Stimulated activated naive CD4-positive, alpha-beta T cell treated with Interleukin-2 at 50 U/mL for 16 hours (primary cell): ENCODE results near the gene ARL6IP4.

Source experiments
- DNase-seq: peaks from one replicate; lab custom pipeline; 2025; lab: John Stamatoyannopoulos, UW

Gene ARL6IP4

GRCh38 chr12:122978507-122978955 lies 1.9 kb upstream of the ARL6IP4 start:
- no peak for DNase-seq

DNA sequence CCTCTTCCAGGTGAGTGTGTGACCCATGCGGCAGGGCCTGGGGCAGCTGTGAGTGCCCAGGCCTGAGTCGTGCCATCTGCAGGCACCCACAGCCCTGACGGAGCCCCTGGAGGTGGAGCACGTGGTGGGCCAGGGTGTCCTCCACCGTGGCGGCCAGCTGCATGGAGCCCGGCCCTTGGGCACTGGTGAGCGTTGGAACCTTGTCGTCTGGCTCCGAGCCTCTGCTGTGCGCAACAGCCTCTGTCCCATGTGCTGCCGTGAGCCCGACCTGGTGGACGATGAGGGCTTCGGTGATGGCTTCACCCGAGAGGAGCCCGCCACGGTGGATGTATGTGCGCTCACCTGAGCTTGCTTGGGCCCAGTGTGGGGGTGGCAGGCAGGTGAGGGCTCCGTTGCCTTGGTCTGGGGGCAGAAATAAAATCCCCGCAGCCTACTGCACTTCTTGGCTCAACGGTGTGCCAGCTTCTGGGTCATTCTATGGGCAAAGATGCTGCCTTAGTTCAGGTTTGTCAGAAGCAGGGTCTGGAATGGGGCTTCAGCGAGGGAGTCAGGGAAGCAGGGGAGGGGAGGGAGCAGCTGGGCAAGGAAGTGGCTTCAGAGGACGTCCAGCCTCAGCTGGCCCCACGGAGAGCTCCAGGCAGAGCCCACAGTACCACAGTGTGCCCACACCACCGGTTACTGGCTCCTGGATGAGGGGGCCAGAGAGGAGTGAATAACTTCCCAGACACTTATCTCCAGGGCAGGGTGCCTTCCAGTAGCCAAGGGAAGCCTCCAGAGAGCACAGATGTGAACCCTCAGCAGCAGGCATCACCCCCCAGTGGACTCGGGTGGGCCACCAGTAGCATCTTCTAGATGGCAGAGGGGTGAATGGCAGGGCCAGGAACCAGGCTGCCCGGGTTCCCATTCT lies 1.2 kb upstream of the ARL6IP4 start:
- no peak for DNase-seq

DNA sequence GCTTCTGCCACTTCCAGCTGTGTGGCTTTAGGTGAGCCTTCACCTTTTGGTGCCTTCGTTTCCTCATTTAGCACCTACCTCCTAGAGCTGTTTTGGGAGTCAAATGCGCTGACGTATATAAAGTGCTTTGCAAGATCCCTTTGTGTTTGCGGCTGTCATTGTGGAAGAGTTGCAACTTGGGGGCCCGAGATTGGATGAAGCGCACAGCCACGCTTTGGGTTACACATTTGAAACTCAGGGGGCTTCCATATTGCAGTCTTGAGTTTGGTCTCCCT lies 636 bp upstream of the ARL6IP4 start:
- DNase-seq, result no peak

DNA sequence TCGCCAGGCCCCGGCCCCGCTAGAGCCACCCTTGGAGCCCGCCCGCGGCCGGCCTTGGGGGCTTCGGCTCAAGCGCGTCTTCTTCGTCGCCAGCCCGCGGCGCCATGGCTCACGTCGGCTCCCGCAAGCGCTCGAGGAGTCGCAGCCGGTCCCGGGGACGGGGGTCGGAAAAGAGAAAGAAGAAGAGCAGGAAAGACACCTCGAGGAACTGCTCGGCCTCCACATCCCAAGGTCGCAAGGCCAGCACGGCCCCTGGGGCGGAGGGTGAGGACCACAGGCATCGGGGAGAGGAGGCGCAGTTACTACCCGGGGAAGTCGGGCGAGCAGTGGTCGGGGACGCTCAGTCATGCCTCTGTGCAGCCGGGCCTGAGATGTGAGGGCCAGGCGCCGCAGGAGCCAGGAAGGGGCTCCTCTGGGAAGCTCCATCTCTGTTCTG lies 573 bp downstream of the ARL6IP4 start:
- DNase-seq, result no peak

GRCh38 chr12:122981587-122982476 lies 1.4 kb downstream of the ARL6IP4 start:
- DNase-seq, result no peak

DNA sequence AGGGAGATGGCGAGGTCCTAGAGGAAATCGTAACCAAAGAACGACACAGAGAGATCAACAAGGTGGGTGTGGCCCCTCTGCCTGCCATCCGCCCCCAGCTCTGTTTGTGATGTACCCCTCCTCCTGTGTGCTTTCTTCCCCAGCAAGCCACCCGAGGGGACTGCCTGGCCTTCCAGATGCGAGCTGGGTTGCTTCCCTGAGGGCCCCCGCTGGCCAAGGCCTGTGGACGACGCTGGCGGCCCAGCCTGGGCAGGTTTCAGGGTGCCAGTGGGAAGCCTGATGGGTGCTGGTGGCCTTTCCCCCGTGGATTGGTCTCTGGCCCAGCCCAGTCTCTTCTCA lies 2.0 kb downstream of the ARL6IP4 start:
- no peak for DNase-seq

DNA sequence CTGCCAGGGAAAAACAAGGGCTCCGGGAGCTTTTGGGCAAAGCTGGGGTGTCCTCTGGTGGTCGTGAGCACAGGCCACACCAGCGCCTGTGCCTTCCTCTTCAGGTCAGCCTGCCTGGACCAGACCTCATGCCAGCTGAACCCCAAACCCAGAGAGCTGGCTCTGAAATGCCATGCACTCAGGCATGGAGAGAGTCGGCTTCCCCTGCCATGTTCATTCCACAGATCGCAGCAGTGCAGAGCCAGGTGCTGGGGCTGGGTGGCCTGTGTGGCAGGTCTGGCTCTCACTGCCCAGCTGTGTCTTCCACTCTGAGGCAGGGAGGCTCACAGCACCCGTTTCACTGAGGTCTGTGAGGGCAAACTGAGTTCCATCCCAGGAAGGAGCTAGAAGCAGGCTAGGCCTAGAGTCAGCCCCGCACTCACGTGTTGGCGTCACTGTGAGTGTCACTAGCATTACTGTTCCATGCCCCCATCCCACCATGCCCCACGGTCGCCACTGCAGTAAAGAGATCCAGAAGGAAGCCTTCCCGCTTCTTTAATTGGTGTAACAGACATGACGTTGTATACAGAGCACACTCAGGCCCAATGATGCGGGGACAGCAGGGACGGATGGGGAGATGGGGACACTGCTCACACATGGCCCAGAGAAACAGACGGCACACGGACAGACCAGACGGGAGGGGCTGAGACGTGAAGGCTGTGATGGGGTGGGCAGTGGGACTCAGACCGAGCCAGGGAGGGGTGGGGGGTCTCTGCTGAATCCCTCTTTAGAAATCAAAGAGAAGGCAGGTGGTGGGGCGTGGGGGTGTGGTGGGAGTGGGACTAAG lies 2.7 kb downstream of the ARL6IP4 start:
- no peak for DNase-seq

DNA sequence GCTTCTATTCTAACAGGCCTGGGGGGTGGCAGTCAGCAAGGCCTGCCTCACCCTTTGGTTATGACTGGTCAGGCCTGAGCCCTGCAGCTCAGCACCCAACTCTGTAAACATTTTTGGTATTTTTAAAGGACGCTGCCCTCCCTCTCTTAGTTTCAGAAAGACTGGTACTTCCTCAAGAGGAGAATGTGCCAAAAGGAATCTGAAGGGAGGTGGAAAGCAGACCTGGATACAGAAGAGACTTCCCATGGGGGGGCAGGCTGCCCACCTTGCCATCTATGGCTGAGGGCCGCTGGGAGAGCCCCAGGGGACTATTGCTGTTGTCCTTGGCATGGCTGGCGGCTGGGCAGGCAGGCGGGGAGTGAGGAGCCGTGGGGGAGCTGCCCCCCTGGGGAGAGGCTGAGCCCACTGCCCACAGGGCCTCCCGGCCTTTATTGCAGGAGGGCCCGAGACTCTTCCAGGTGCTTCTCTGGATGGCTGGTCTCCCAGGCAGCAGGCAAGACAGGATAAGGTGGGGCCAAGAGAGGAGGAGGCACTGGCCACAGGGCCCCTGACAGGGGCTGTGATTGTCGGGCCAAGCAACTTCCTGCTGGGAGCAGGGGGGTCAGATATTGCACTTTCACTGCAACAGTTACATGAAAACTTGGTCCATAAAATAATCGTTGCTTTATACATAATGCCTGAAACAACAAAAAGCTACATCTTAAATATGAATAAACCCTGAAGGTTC lies 3.5 kb downstream of the ARL6IP4 start:
- no peak for DNase-seq

- no peak for DNase-seq
Measured at GRCh38 chr12:122984612-122985337, 4.3 kb downstream of the ARL6IP4 start.

DNA sequence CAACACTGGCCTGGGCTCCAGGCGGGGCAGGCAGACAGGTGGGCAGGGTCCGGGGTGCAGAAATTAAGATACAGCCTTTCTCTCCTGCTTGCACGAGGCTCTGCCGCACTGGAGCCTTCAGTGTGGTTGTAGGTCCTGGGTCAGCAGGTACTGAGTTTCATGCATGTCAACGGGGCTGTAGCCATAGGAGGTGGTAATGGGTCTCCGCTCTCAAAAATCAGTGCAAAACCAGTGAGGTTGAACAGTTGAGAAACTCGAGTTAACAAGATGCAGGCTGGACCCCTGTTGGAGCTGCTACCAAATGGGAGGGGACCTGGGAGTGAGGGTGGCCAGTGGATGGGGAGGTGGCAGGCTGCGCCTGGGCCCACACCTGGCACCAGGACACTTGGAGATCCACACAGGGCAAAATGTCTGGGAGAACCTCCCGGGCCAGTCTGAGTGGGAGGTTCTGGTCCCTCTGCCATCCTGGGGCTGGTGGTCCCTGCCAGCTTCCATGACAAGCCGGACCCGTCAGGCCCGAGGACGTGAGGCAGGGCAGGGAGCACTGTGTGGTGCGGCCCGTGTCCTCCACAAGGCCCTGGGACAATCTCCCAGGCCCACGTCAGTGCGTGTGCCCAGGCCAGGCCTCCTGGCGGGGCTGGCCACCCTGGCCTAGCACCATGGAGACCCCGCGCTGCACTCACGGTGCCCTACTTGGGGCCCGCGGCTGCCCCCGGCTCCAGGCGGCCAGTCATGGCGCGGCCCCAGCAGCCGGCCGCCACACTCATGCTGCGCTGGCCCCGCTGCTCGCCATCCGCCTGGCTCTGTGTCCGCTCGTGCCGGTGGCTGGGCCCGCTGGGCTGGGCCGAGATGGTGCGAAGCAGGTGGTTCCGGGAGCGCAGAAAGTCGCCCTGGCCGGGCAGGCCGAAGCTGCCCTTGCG lies 5.1 kb downstream of the ARL6IP4 start:
- no peak for DNase-seq

GRCh38 chr12:122986258-122986871 lies 5.9 kb downstream of the ARL6IP4 start:
- DNase-seq, result no peak

- no peak for DNase-seq
Measured at GRCh38 chr12:122987086-122987951, 6.8 kb downstream of the ARL6IP4 start.

DNA sequence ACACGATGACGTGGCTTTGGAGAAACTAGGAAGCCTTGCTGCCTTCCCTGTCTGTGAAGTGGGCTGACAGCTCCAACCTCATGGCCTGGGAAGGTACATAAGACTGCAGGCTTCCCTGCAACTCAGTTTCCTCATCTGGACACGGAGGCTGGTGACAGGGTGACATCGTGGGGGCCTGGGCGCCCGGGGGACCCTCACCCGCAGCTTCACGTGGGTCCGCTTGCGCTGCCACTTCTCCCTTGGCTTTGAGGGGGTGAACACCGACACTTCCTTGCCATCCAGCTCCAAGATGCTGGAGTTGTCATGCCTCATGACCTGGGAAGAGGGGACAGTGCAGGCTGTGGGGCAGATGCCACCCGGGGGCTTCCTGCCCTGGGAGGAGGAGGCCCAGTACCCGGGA lies 7.6 kb downstream of the ARL6IP4 start:
- no peak for DNase-seq

- DNase-seq, result no peak
Measured at GRCh38 chr12:122988612-122989212, 8.2 kb downstream of the ARL6IP4 start.

- no peak for DNase-seq
Measured at GRCh38 chr12:122989225-122989839, 8.9 kb downstream of the ARL6IP4 start.

GRCh38 chr12:122989874-122990419 lies 9.5 kb downstream of the ARL6IP4 start:
- no peak for DNase-seq

GRCh38 chr12:122990561-122990960 lies 10.1 kb downstream of the ARL6IP4 start:
- no peak for DNase-seq
